Measurements from ENCODE around the gene MYOG.

The MYOG gene

GRCh38 chr1:203072002-203072602 lies 13.7 kb downstream of the MYOG start:
- no peak for DNase-seq (ENCODE audit: low read depth)

- DNase-seq (ENCODE audit: low read depth) = no peak
These were observed 16.6 kb downstream of the MYOG start for GRCh38 chr1:203069030-203069747.

GRCh38 chr1:203066965-203067364 lies 18.8 kb downstream of the MYOG start:
- no peak for DNase-seq (ENCODE audit: low read depth)

- DNase-seq (ENCODE audit: low read depth) = no peak
These were observed 19.8 kb downstream of the MYOG start for GRCh38 chr1:203065986-203066385.

GRCh38 chr1:203065191-203065590 lies 20.6 kb downstream of the MYOG start:
- no peak for DNase-seq (ENCODE audit: low read depth)

- DNase-seq (ENCODE audit: low read depth) = no peak
These were observed 22.5 kb downstream of the MYOG start for GRCh38 chr1:203063287-203063686.

GRCh38 chr1:203060115-203060514 lies 25.7 kb downstream of the MYOG start:
- DNase-seq (ENCODE audit: low read depth) = no peak

GRCh38 chr1:203059485-203059884 lies 26.3 kb downstream of the MYOG start:
- no peak for DNase-seq (ENCODE audit: low read depth)

- DNase-seq (ENCODE audit: low read depth) = no peak
These were observed 27.2 kb downstream of the MYOG start for GRCh38 chr1:203058676-203058935.

GRCh38 chr1:203057911-203058675 lies 27.7 kb downstream of the MYOG start:
- no peak for DNase-seq (ENCODE audit: low read depth)

- DNase-seq (ENCODE audit: low read depth) = no peak
These were observed 29.3 kb downstream of the MYOG start for GRCh38 chr1:203056516-203056915.

GRCh38 chr1:203056012-203056411 lies 29.8 kb downstream of the MYOG start:
- DNase-seq (ENCODE audit: low read depth) = no peak

- no peak for DNase-seq (ENCODE audit: low read depth)
These were observed 30.5 kb downstream of the MYOG start for GRCh38 chr1:203055161-203055799.

- no peak for DNase-seq (ENCODE audit: low read depth)
These were observed 31.2 kb downstream of the MYOG start for GRCh38 chr1:203054642-203055041.

- no peak for DNase-seq (ENCODE audit: low read depth)
These were observed 31.6 kb downstream of the MYOG start for GRCh38 chr1:203054184-203054583.

GRCh38 chr1:203052601-203053000 lies 33.2 kb downstream of the MYOG start:
- DNase-seq (ENCODE audit: low read depth) = no peak

GRCh38 chr1:203051841-203052324 lies 33.9 kb downstream of the MYOG start:
- DNase-seq (ENCODE audit: low read depth) = no peak

- DNase-seq (ENCODE audit: low read depth) = no peak
These were observed 35.0 kb downstream of the MYOG start for GRCh38 chr1:203050826-203051225.

GRCh38 chr1:203049576-203050180 lies 36.1 kb downstream of the MYOG start:
- DNase-seq (ENCODE audit: low read depth) = no peak

GRCh38 chr1:203049077-203049476 lies 36.7 kb downstream of the MYOG start:
- no peak for DNase-seq (ENCODE audit: low read depth)

- DNase-seq (ENCODE audit: low read depth) = peak; percentile 41
These were observed 37.2 kb downstream of the MYOG start for GRCh38 chr1:203048555-203049051.

GRCh38 chr1:203048086-203048485 lies 37.7 kb downstream of the MYOG start:
- no peak for DNase-seq (ENCODE audit: low read depth)

All from amniotic epithelial cell (primary cell).